OCI-LY1 (cell line): ENCODE measurements around the gene DMAC2L.

Experiments
- H2AFZ ChIP-seq: fragments of 200-600 bp; sonication (generic), shearing (Covaris generic); 2 replicates; pipeline ENCODE4 v1.6.0; 2014; ENCODE audit warnings: antibody characterized with exemption, mild to moderate bottlenecking, low read length
- H3F3A ChIP-seq: fragments of 200-600 bp; sonication (generic), shearing (Covaris generic); 2 replicates; pipeline ENCODE4 v1.6.0; 2014; ENCODE audit warnings: mild to moderate bottlenecking, antibody characterized with exemption, low read length, moderate library complexity; ENCODE audit not compliant: insufficient read depth
- H3K27ac ChIP-seq: fragments of 200-600 bp; sonication (generic); 2 replicates; pipeline ENCODE4 v1.5.1; 2014; ENCODE audit warnings: low read length, mixed run types, mild to moderate bottlenecking, low read depth; ENCODE audit not compliant: poor library complexity, severe bottlenecking
- H3K27me3 ChIP-seq: fragments of 200-600 bp; sonication (generic); 2 replicates; pipeline ENCODE4 v1.6.0; 2014; ENCODE audit warnings: antibody characterized with exemption, mild to moderate bottlenecking, low read length, moderate library complexity; ENCODE audit not compliant: insufficient read depth
- H3K36me3 ChIP-seq: fragments of 200-600 bp; sonication (generic); 2 replicates; pipeline ENCODE4 v1.6.1; 2014; ENCODE audit warnings: mild to moderate bottlenecking, antibody characterized with exemption, low read length, moderate library complexity, mixed read lengths; ENCODE audit not compliant: insufficient read depth
- H3K4me1 ChIP-seq: fragments of 200-600 bp; sonication (generic); 2 replicates; pipeline ENCODE4 v1.5.1; 2014; ENCODE audit warnings: mild to moderate bottlenecking, low read length, moderate library complexity; ENCODE audit not compliant: insufficient read depth, severe bottlenecking
- H3K4me2 ChIP-seq: fragments of 200-600 bp; sonication (generic), shearing (Covaris generic); 2 replicates; pipeline ENCODE4 v1.6.1; 2014; ENCODE audit warnings: low read length
- H3K4me3 ChIP-seq: fragments of 200-600 bp; sonication (generic); 2 replicates; pipeline ENCODE4 v1.5.1; 2014; ENCODE audit warnings: low read length, low read depth, mild to moderate bottlenecking, mixed read lengths; ENCODE audit not compliant: poor library complexity, severe bottlenecking
- H3K79me2 ChIP-seq: fragments of 200-600 bp; shearing (Covaris generic); 2 replicates; pipeline ENCODE4 v1.6.1; 2016; ENCODE audit warnings: mixed run types, low read length, mixed read lengths; ENCODE audit not compliant: insufficient read depth
- H3K9ac ChIP-seq: fragments of 200-600 bp; sonication (generic), shearing (Covaris generic); 2 replicates; pipeline ENCODE4 v1.6.1; 2014; ENCODE audit warnings: mild to moderate bottlenecking, low read length, mixed read lengths
- H3K9me2 ChIP-seq: fragments of 200-600 bp; sonication (generic), shearing (Covaris generic); 2 replicates; pipeline ENCODE4 v1.6.1; 2014; ENCODE audit warnings: low read depth, mild to moderate bottlenecking, low read length, mixed read lengths
- H3K9me3 ChIP-seq: fragments of 200-600 bp; shearing (Covaris generic); 2 replicates; pipeline ENCODE4 v1.6.1; 2014; ENCODE audit warnings: low read length, mixed read lengths
- H4K20me1 ChIP-seq: fragments of 200-600 bp; sonication (generic), shearing (Covaris generic); 2 replicates; pipeline ENCODE4 v1.6.0; 2016; ENCODE audit warnings: mild to moderate bottlenecking, low read length; ENCODE audit not compliant: insufficient read depth
- CTCF ChIP-seq: fragments of 200-600 bp; sonication (generic), shearing (Covaris generic); IDR thresholded peaks from 2 replicates; pipeline ENCODE4 v1.5.1; 2017; ENCODE audit warnings: mild to moderate bottlenecking, antibody characterized with exemption, low read length, moderate library complexity, mixed read lengths
- EZH2 ChIP-seq: fragments of 200-600 bp; sonication (generic), shearing (Covaris generic); IDR thresholded peaks from 2 replicates; pipeline ENCODE4 v1.8.0; 2017; ENCODE audit warnings: borderline replicate concordance, mixed run types, mild to moderate bottlenecking, antibody characterized with exemption, low read length, moderate library complexity, mixed read lengths

Gene DMAC2L

GRCh38 chr14:50339178-50339804, 27.2 kb downstream of the DMAC2L start:
- Histone ChIP-seq H3K4me1 (peaks cover 29% of the 10 kb centered on the region), H2AFZ (no peak overlapping the region), H3K4me2 (no peak overlapping the region), H3K9me3 (no peaks in the 10 kb centered on the region), H3K9me2 (no peaks in the 10 kb centered on the region), H3K27me3 (no peaks in the 10 kb centered on the region), H3F3A (no peaks in the 10 kb centered on the region), H4K20me1 (no peaks in the 10 kb centered on the region), H3K4me3 (no peak overlapping the region), H3K79me2 (no peaks in the 10 kb centered on the region), H3K27ac (no peak overlapping the region), H3K9ac (no peak overlapping the region), H3K36me3 (no peaks in the 10 kb centered on the region)
- TF ChIP-seq CTCF: no peak
- no peak for TF ChIP-seq EZH2

- Histone ChIP-seq H3K9me3 (no peaks in the 10 kb centered on the region), H2AFZ (no peak overlapping the region), H3K36me3 (no peaks in the 10 kb centered on the region), H3F3A (no peaks in the 10 kb centered on the region), H3K4me3 (no peak overlapping the region), H3K79me2 (no peaks in the 10 kb centered on the region), H4K20me1 (no peaks in the 10 kb centered on the region), H3K27me3 (no peaks in the 10 kb centered on the region), H3K4me2 (no peak overlapping the region), H3K4me1 (peaks cover 28% of the 10 kb centered on the region), H3K9ac (no peak overlapping the region), H3K27ac (no peak overlapping the region), H3K9me2 (no peaks in the 10 kb centered on the region)
- TF ChIP-seq CTCF (no peak), EZH2 (no peak)
These were observed 27.9 kb downstream of the DMAC2L start for GRCh38 chr14:50340045-50340444.

DNA sequence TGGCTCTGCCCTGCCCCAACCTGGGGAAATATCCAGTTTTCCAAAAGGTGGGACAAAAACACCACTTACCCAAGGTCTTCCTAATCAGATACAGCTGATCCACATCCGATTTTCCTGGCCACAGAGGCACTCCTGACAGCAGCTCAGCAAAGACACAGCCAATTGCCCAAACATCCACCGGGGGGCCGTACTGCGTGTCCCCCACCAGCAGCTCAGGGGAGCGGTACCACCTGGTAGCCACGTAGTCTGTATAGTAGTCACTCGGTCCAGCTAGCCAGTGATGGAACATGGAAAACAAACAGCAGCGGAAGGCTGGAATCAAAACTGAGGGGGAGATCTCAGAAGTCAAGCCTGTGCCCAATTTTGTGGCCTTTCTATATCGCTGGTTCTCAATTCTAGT, 28.8 kb downstream of the DMAC2L start:
- Histone ChIP-seq H3K36me3 (no peaks in the 10 kb centered on the region), H2AFZ (no peak overlapping the region), H3K4me2 (no peak overlapping the region), H3K9me3 (no peaks in the 10 kb centered on the region), H4K20me1 (no peaks in the 10 kb centered on the region), H3K4me3 (no peak overlapping the region), H3K79me2 (no peaks in the 10 kb centered on the region), H3K27me3 (no peaks in the 10 kb centered on the region), H3K4me1 (peaks cover 19% of the 10 kb centered on the region), H3K9me2 (no peaks in the 10 kb centered on the region), H3K27ac (no peak overlapping the region), H3K9ac (no peak overlapping the region), H3F3A (no peaks in the 10 kb centered on the region)
- TF ChIP-seq EZH2: no peak
- peak; percentile 49; the same call in 1 of the 2 replicates for TF ChIP-seq CTCF
